GM23338 (cell line): ENCODE data around the gene NAA25.

Experiments
- CREB1 ChIP-seq: fragments of 250-450 bp; sonication (Bioruptor Pico); IDR thresholded peaks from 2 replicates; pipeline ENCODE4 v1.5.0; 2020; ENCODE audit warnings: low read depth, mild to moderate bottlenecking, moderate library complexity
- ETS1 ChIP-seq: IDR thresholded peaks from 2 replicates; pipeline ENCODE4 v1.6.1; 2016; ENCODE audit warnings: antibody characterized with exemption
- EZH2 ChIP-seq: fragments of 200-600 bp; sonication (generic); IDR thresholded peaks from one replicate; pipeline ENCODE4 v1.8.0; 2017; ENCODE audit warnings: antibody characterized with exemption, mild to moderate bottlenecking, low read depth; ENCODE audit not compliant: unreplicated experiment
- EZH2phosphoT487 ChIP-seq: fragments of 200-600 bp; sonication (generic); IDR thresholded peaks from one replicate; pipeline ENCODE4 v1.8.1; 2018; ENCODE audit warnings: antibody characterized with exemption; ENCODE audit not compliant: unreplicated experiment
- JUNB ChIP-seq: IDR thresholded peaks from one replicate; pipeline ENCODE4 v1.6.1; 2016; ENCODE audit warnings: antibody characterized with exemption; ENCODE audit not compliant: unreplicated experiment
- NANOG ChIP-seq: IDR thresholded peaks from 2 replicates; pipeline ENCODE4 v1.6.1; 2016; ENCODE audit warnings: antibody characterized with exemption, borderline replicate concordance
- POLR2AphosphoS5 ChIP-seq: IDR thresholded peaks from 2 replicates; pipeline ENCODE4 v1.6.1; 2016; ENCODE audit warnings: antibody characterized with exemption, low read depth
- STAT1 ChIP-seq: IDR thresholded peaks from one replicate; pipeline ENCODE4 v1.6.1; 2016; ENCODE audit warnings: antibody characterized with exemption; ENCODE audit not compliant: unreplicated experiment
- ZNF114 ChIP-seq: fragments of 250-450 bp; sonication (Bioruptor Pico); IDR thresholded peaks from 2 replicates; pipeline ENCODE4 v1.5.0; 2020; ENCODE audit warnings: mild to moderate bottlenecking, moderate library complexity
- ZNF331 ChIP-seq: fragments of 250-450 bp; sonication (Bioruptor Pico); IDR thresholded peaks from 2 replicates; pipeline ENCODE4 v1.5.0; 2020; ENCODE audit warnings: low read depth, mild to moderate bottlenecking, moderate library complexity
- ZNF462 ChIP-seq: fragments of 250-450 bp; sonication (Bioruptor Pico); IDR thresholded peaks from 2 replicates; pipeline ENCODE4 v1.5.0; 2020; ENCODE audit warnings: mild to moderate bottlenecking, moderate library complexity
- TF ChIP-seq, protein P1 (sequence below), 2 experiments: fragments of 200-600 bp in 1 of 2; sonication (generic) in 1 of 2; conservative IDR thresholded peaks; 2 replicates each; pipeline versions ENCODE4 v1.5.1 to v1.6.1; 2016 to 2017; ENCODE audit warnings: antibody characterized with exemption in 2 of 2, low read depth in 2 of 2, mild to moderate bottlenecking in 2 of 2, moderate library complexity in 1 of 2
- TF ChIP-seq, protein P2 (sequence below): IDR thresholded peaks from one replicate; pipeline ENCODE4 v1.6.1; 2018; ENCODE audit warnings: antibody characterized with exemption; ENCODE audit not compliant: unreplicated experiment

- no peak for TF ChIP-seq POLR2AphosphoS5
- TF ChIP-seq, protein P1, sequence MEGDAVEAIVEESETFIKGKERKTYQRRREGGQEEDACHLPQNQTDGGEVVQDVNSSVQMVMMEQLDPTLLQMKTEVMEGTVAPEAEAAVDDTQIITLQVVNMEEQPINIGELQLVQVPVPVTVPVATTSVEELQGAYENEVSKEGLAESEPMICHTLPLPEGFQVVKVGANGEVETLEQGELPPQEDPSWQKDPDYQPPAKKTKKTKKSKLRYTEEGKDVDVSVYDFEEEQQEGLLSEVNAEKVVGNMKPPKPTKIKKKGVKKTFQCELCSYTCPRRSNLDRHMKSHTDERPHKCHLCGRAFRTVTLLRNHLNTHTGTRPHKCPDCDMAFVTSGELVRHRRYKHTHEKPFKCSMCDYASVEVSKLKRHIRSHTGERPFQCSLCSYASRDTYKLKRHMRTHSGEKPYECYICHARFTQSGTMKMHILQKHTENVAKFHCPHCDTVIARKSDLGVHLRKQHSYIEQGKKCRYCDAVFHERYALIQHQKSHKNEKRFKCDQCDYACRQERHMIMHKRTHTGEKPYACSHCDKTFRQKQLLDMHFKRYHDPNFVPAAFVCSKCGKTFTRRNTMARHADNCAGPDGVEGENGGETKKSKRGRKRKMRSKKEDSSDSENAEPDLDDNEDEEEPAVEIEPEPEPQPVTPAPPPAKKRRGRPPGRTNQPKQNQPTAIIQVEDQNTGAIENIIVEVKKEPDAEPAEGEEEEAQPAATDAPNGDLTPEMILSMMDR (conservative IDR thresholded peaks at IDR 0.05; ENCODE audit: low read depth in 2 of 2), result no peak
- TF ChIP-seq, protein P2, sequence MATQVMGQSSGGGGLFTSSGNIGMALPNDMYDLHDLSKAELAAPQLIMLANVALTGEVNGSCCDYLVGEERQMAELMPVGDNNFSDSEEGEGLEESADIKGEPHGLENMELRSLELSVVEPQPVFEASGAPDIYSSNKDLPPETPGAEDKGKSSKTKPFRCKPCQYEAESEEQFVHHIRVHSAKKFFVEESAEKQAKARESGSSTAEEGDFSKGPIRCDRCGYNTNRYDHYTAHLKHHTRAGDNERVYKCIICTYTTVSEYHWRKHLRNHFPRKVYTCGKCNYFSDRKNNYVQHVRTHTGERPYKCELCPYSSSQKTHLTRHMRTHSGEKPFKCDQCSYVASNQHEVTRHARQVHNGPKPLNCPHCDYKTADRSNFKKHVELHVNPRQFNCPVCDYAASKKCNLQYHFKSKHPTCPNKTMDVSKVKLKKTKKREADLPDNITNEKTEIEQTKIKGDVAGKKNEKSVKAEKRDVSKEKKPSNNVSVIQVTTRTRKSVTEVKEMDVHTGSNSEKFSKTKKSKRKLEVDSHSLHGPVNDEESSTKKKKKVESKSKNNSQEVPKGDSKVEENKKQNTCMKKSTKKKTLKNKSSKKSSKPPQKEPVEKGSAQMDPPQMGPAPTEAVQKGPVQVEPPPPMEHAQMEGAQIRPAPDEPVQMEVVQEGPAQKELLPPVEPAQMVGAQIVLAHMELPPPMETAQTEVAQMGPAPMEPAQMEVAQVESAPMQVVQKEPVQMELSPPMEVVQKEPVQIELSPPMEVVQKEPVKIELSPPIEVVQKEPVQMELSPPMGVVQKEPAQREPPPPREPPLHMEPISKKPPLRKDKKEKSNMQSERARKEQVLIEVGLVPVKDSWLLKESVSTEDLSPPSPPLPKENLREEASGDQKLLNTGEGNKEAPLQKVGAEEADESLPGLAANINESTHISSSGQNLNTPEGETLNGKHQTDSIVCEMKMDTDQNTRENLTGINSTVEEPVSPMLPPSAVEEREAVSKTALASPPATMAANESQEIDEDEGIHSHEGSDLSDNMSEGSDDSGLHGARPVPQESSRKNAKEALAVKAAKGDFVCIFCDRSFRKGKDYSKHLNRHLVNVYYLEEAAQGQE, result no peak
- TF ChIP-seq JUNB, result no peak
- no peak for TF ChIP-seq EZH2
- TF ChIP-seq EZH2phosphoT487, result no peak
- no peak for TF ChIP-seq ZNF114 (CRISPR knock-in tag)
- TF ChIP-seq ETS1, result no peak
- TF ChIP-seq STAT1, result no peak
- TF ChIP-seq ZNF331 (CRISPR knock-in tag), result no peak
- no peak for TF ChIP-seq CREB1
- TF ChIP-seq ZNF462 (CRISPR knock-in tag), result no peak
- TF ChIP-seq NANOG, result no peak
Measured at GRCh38 chr12:111995782-111996480, 112.7 kb downstream of the NAA25 start.
